ENCODE measurements around the gene GPANK1. TPM values are rescaled to one million over a fixed set of nuclear protein-coding genes. Genes with fewer than 3 reads are reported as not detected.

GPANK1 gene
- total and polyA plus RNA-seq, 2 of the 13 experiments (the other 11 are each of a cell fraction or from before 2014, with no cell fraction given): 15.4 to 22.8 TPM

DNA sequence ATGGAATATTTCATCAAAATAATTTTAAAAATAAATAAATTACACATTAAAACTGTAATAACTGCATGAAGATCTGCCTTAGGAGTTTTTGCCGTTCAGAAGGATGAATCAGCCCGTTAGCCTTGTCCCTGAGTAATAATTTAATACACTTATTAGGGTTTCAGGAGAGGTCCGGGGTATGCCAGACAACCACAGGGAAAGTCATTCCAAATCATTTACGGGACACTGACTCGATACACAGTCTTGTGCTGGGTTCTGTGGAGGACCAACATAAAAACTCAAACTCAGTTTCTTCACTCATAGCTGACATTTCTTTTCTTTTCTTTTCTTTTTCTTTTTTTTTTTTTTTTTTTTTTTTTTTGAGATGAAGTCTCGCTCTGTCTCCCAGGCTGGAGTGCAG lies 41.1 kb upstream of the GPANK1 start:
- CTCF ChIA-PET (ENCODE audit: low intra/inter-chr PET ratio, low total read pairs): no interaction called here
- POLR2A ChIA-PET: interaction anchor here (0.7 to 1.1 kb wide), 2 partner anchors 31 to 957 kb away, joined by 3 to 5 read pairs; partner anchors contain the start of gene CLIC1
- in situ Hi-C loops (cut with HindIII; ENCODE audit: extremely low pct_ligation_motif_present, low pct_unique_long_range_greater_than_20kb): no loop called here

More for the DNA sequence above, 41.1 kb upstream of the GPANK1 start:
- DNase-seq (ENCODE audit: low spot score) (no peak), ATAC-seq (no peak), FAIRE-seq (no peak)
- Histone ChIP-seq H3K9ac (ENCODE audit: insufficient read depth, low read depth, low read length) (no peak overlapping the region), H2AFZ (ENCODE audit: low read length) (no peak overlapping the region), H4K20me1 (ENCODE audit: insufficient read depth, low read length) (no peaks in the 10 kb centered on the region), H3K27ac (ENCODE audit: extremely low read length, insufficient read depth, low read length) (no peak overlapping the region), H3K4me1 (ENCODE audit: insufficient read depth, low read length) (peaks cover 31% of the 10 kb centered on the region), H3K27me3 (ENCODE audit: control insufficient read depth in 1 of 2, insufficient read depth in 2 of 2, low read length in 2 of 2) (peaks cover 3 to 18% of the 10 kb centered on the region in 2 experiments; a peak in 3 of 5 replicates), H3K9me3 (ENCODE audit: low read length) (no peaks in the 10 kb centered on the region), H3K4me3 (replicated peaks in 1 of 3; ENCODE audit: insufficient read depth in 1 of 3, low read depth in 2 of 3, low read length in 3 of 3) (no peak overlapping the region), H3K4me2 (ENCODE audit: low read depth, low read length) (no peak overlapping the region), H3K36me3 (replicated peaks in 1 of 2; ENCODE audit: control insufficient read depth in 1 of 2, insufficient read depth in 2 of 2, low read length in 2 of 2) (no peaks in the 10 kb centered on the region; a peak in 1 of 5 replicates), H3K79me2 (ENCODE audit: insufficient read depth, low read length) (peaks cover 21% of the 10 kb centered on the region)
- intact Hi-C loops (cut with micrococcal nuclease; ENCODE audit: unreplicated experiment): no loop called here
- TF ChIP-seq RCOR2 (CRISPR knock-in tag; IDR thresholded peaks at IDR 0.05): no peak
- TF ChIP-seq ZNF761 (CRISPR knock-in tag; conservative IDR thresholded peaks at IDR 0.05): no peak
- TF ChIP-seq, protein P1, sequence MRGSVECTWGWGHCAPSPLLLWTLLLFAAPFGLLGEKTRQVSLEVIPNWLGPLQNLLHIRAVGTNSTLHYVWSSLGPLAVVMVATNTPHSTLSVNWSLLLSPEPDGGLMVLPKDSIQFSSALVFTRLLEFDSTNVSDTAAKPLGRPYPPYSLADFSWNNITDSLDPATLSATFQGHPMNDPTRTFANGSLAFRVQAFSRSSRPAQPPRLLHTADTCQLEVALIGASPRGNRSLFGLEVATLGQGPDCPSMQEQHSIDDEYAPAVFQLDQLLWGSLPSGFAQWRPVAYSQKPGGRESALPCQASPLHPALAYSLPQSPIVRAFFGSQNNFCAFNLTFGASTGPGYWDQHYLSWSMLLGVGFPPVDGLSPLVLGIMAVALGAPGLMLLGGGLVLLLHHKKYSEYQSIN (CRISPR knock-in tag; IDR thresholded peaks at IDR 0.05; ENCODE audit: borderline replicate concordance): no peak
- no peak for TF ChIP-seq CBX5 (CRISPR knock-in tag; IDR thresholded peaks at IDR 0.05; ENCODE audit: borderline replicate concordance)
- no peak for TF ChIP-seq PRPF4 (IDR thresholded peaks at IDR 0.05; ENCODE audit: low read depth, low read length, poor library complexity, severe bottlenecking)
- TF ChIP-seq ASH2L (IDR thresholded peaks at IDR 0.05; ENCODE audit: insufficient read length, low read depth, low read length): no peak
- TF ChIP-seq EED (CRISPR knock-in tag; IDR thresholded peaks at IDR 0.05): no peak
- TF ChIP-seq RNF2 (conservative IDR thresholded peaks at IDR 0.05; ENCODE audit: low read depth): no peak
- TF ChIP-seq ZNF383 (CRISPR knock-in tag; IDR thresholded peaks at IDR 0.05; ENCODE audit: borderline replicate concordance): no peak
- no peak for TF ChIP-seq ZNF557 (CRISPR knock-in tag; IDR thresholded peaks at IDR 0.05)
- no peak for TF ChIP-seq NPAS2 (CRISPR knock-in tag; IDR thresholded peaks at IDR 0.05; ENCODE audit: borderline replicate concordance)
- no peak for TF ChIP-seq AGO2 (optimal IDR thresholded peaks at IDR 0.05; ENCODE audit: low read depth, low read length)
- WGBS (ENCODE audit: low lambda C conversion rate): 51% methylated on average over 6 of the region's 6 CpGs
- BruUV-seq (replicated peaks): no TSS peak

All from HepG2 (cell line).